Measurements from ENCODE around the gene A4GALT. TPM values are rescaled to one million over a fixed set of nuclear protein-coding genes. Genes with fewer than 3 reads are reported as not detected.

The A4GALT gene
- total and polyA plus RNA-seq, 2 donors (not counting 1 experiment from before 2014, with no cell fraction given), result 6.8 to 16.2 TPM

- DNase-seq (ENCODE audit: low read depth in 2 of 2), result no peak
- H3K27me3 ChIP-seq (ENCODE audit: control insufficient read depth, insufficient read depth, low read length), result no peaks in the 10 kb centered on the region
- H2AFZ ChIP-seq (ENCODE audit: low read length), result no peak overlapping the region
- H3K9ac ChIP-seq (ENCODE audit: insufficient read depth, low read length), result no peak overlapping the region
- no peaks in the 10 kb centered on the region for H4K20me1 ChIP-seq (ENCODE audit: control insufficient read depth, extremely low read depth, insufficient read depth, low read length)
- H3K27ac ChIP-seq (ENCODE audit: insufficient read depth, low read length), result no peak overlapping the region
- H3K4me1 ChIP-seq (ENCODE audit: control insufficient read depth, extremely low read depth, insufficient read depth, low read length), result no peaks in the 10 kb centered on the region
- no peak overlapping the region for H3K4me3 ChIP-seq (replicated peaks in 1 of 4; ENCODE audit: control extremely low read depth in 1 of 4, insufficient read depth in 1 of 4, low read depth in 3 of 4, low read length in 4 of 4)
- TF ChIP-seq EZH2 (IDR thresholded peaks at IDR 0.05; ENCODE audit: low read length, missing control alignments), result no peak
- H3K4me2 ChIP-seq (ENCODE audit: extremely low read depth, insufficient read depth, low read length), result no peak overlapping the region
- H3K9me3 ChIP-seq (ENCODE audit: control insufficient read depth, insufficient read depth, low read depth, low read length), result no peaks in the 10 kb centered on the region
- peaks cover 4% of the 10 kb centered on the region for H3K79me2 ChIP-seq (ENCODE audit: control insufficient read depth, insufficient read depth, low read length)
- H3K36me3 ChIP-seq (ENCODE audit: control insufficient read depth, insufficient read depth, low read length), result no peaks in the 10 kb centered on the region
Observed at GRCh38 chr22:42711895-42712837, 8.5 kb downstream of the A4GALT start.

GRCh38 chr22:42711281-42711731 is 9.4 kb downstream of the A4GALT start:
- Histone ChIP-seq H3K4me2 (ENCODE audit: extremely low read depth, insufficient read depth, low read length) (no peak overlapping the region), H3K9me3 (ENCODE audit: control insufficient read depth, insufficient read depth, low read depth, low read length) (no peaks in the 10 kb centered on the region), H3K79me2 (ENCODE audit: control insufficient read depth, insufficient read depth, low read length) (no peaks in the 10 kb centered on the region)

GRCh38 chr22:42708417-42708816 is 12.3 kb downstream of the A4GALT start:
- no peak for DNase-seq (ENCODE audit: low read depth in 2 of 2)
- Histone ChIP-seq H3K4me1 (ENCODE audit: control insufficient read depth, extremely low read depth, insufficient read depth, low read length) (no peaks in the 10 kb centered on the region), H3K36me3 (ENCODE audit: control insufficient read depth, insufficient read depth, low read length) (no peaks in the 10 kb centered on the region), H3K27ac (ENCODE audit: insufficient read depth, low read length) (no peak overlapping the region), H3K9me3 (ENCODE audit: control insufficient read depth, insufficient read depth, low read depth, low read length) (no peaks in the 10 kb centered on the region), H3K9ac (ENCODE audit: insufficient read depth, low read length) (no peak overlapping the region), H3K79me2 (ENCODE audit: control insufficient read depth, insufficient read depth, low read length) (no peaks in the 10 kb centered on the region), H3K4me2 (ENCODE audit: extremely low read depth, insufficient read depth, low read length) (no peak overlapping the region), H3K4me3 (replicated peaks in 1 of 4; ENCODE audit: control extremely low read depth in 1 of 4, insufficient read depth in 1 of 4, low read depth in 3 of 4, low read length in 4 of 4) (no peak overlapping the region), H4K20me1 (ENCODE audit: control insufficient read depth, extremely low read depth, insufficient read depth, low read length) (no peaks in the 10 kb centered on the region), H3K27me3 (ENCODE audit: control insufficient read depth, insufficient read depth, low read length) (no peaks in the 10 kb centered on the region), H2AFZ (ENCODE audit: low read length) (no peak overlapping the region)
- TF ChIP-seq EZH2 (IDR thresholded peaks at IDR 0.05; ENCODE audit: low read length, missing control alignments) (no peak), CTCF (conservative IDR thresholded peaks at IDR 0.05 in 1 of 2, IDR thresholded peaks at IDR 0.05 in 1 of 2; ENCODE audit: low read depth in 1 of 2, low read length in 2 of 2) (no peak)

More at GRCh38 chr22:42711281-42711731, 9.4 kb downstream of the A4GALT start:
- no peaks in the 10 kb centered on the region for H3K4me1 ChIP-seq (ENCODE audit: control insufficient read depth, extremely low read depth, insufficient read depth, low read length)
- TF ChIP-seq CTCF (conservative IDR thresholded peaks at IDR 0.05 in 1 of 2, IDR thresholded peaks at IDR 0.05 in 1 of 2; ENCODE audit: low read depth in 1 of 2, low read length in 2 of 2) (no peak), EZH2 (IDR thresholded peaks at IDR 0.05; ENCODE audit: low read length, missing control alignments) (no peak)
- no peak overlapping the region for H3K9ac ChIP-seq (ENCODE audit: insufficient read depth, low read length)
- no peak for DNase-seq (ENCODE audit: low read depth in 2 of 2)
- H3K4me3 ChIP-seq (replicated peaks in 1 of 4; ENCODE audit: control extremely low read depth in 1 of 4, insufficient read depth in 1 of 4, low read depth in 3 of 4, low read length in 4 of 4), result no peak overlapping the region
- no peaks in the 10 kb centered on the region for H3K27me3 ChIP-seq (ENCODE audit: control insufficient read depth, insufficient read depth, low read length)
- H3K36me3 ChIP-seq (ENCODE audit: control insufficient read depth, insufficient read depth, low read length), result no peaks in the 10 kb centered on the region
- H4K20me1 ChIP-seq (ENCODE audit: control insufficient read depth, extremely low read depth, insufficient read depth, low read length), result no peaks in the 10 kb centered on the region
- no peak overlapping the region for H2AFZ ChIP-seq (ENCODE audit: low read length)
- H3K27ac ChIP-seq (ENCODE audit: insufficient read depth, low read length), result no peak overlapping the region

Measured in fibroblast of lung (primary cell).